WTC11 (cell line): ENCODE data around the gene ATF7. TPM values are rescaled to one million over a fixed set of nuclear protein-coding genes. Genes with fewer than 3 reads are reported as not detected.

Experiments used
- ATAC-seq: fragments of 200-7000 bp; cut with Tn5 transposase; 2 replicates; pipeline ENCODE4 v1.10.0; 2021; ENCODE audit warnings: mild to moderate bottlenecking, moderate library complexity
- CTCF ChIA-PET: fragments of 300-600 bp; sonication (Branson Sonifier 250); formaldehyde crosslinking; loops from one replicate; lab custom pipeline; 2021; ENCODE audit warnings: antibody characterized with exemption; lab: Charles Lee
- POLR2A ChIA-PET: fragments of 350-600 bp; sonication (Branson Sonifier 250); formaldehyde crosslinking; loops from one replicate; lab custom pipeline; 2021; ENCODE audit warnings: antibody characterized with exemption; lab: Charles Lee
- DNase-seq: peaks from one replicate; pipeline ENCODE4 v3.0.0; 2021; ENCODE audit warnings: low spot score
- H3K27ac Mint-ChIP-seq: 2 replicates; pipeline ENCODE4 v1.8.0; 2021; ENCODE audit warnings: mixed read lengths
- H3K27me3 Mint-ChIP-seq: 2 replicates; pipeline ENCODE4 v1.8.0; 2021; ENCODE audit warnings: low read depth, mild to moderate bottlenecking, moderate library complexity, mixed read lengths
- H3K36me3 Mint-ChIP-seq: 2 replicates; pipeline ENCODE4 v1.8.0; 2021; ENCODE audit warnings: mixed read lengths
- H3K4me1 Mint-ChIP-seq: 2 replicates; pipeline ENCODE4 v1.8.0; 2022; ENCODE audit warnings: mixed read lengths
- H3K4me3 Mint-ChIP-seq: 2 replicates; pipeline ENCODE4 v1.8.0; 2021; ENCODE audit warnings: mild to moderate bottlenecking, moderate library complexity, mixed read lengths
- H3K9me3 Mint-ChIP-seq: 2 replicates; pipeline ENCODE4 v1.8.0; 2021; ENCODE audit warnings: mixed read lengths
- ATF6 ChIP-seq: sonication (generic); formaldehyde crosslinking; IDR thresholded peaks from 2 replicates; pipeline ENCODE4 v1.8.1; 2023; ENCODE audit warnings: mild to moderate bottlenecking, missing genetic modification reagents
- CBFB ChIP-seq: sonication (generic); formaldehyde crosslinking; IDR thresholded peaks from 2 replicates; pipeline ENCODE4 v1.8.1; 2022; ENCODE audit warnings: mild to moderate bottlenecking, low read depth, missing genetic modification reagents
- CREM ChIP-seq: sonication (generic); formaldehyde crosslinking; IDR thresholded peaks from 2 replicates; pipeline ENCODE4 v1.8.1; 2022; ENCODE audit warnings: mild to moderate bottlenecking, missing genetic modification reagents, moderate library complexity
- ESRRA ChIP-seq: sonication (generic); formaldehyde crosslinking; IDR thresholded peaks from 2 replicates; pipeline ENCODE4 v1.8.1; 2022; ENCODE audit warnings: mild to moderate bottlenecking, missing genetic modification reagents, borderline replicate concordance
- GABPB1 ChIP-seq: sonication (generic); formaldehyde crosslinking; IDR thresholded peaks from 2 replicates; pipeline ENCODE4 v1.8.1; 2023; ENCODE audit warnings: mild to moderate bottlenecking, missing genetic modification reagents
- GTF2I ChIP-seq: fragments of 250-450 bp; sonication (Bioruptor Pico); conservative IDR thresholded peaks from 2 replicates; pipeline ENCODE4 v1.4.0; 2021; ENCODE audit warnings: mild to moderate bottlenecking
- IRF2 ChIP-seq: sonication (generic); formaldehyde crosslinking; IDR thresholded peaks from 2 replicates; pipeline ENCODE4 v1.8.0; 2022; ENCODE audit warnings: low read depth, missing genetic modification reagents, borderline replicate concordance
- JUN ChIP-seq: sonication (generic); formaldehyde crosslinking; IDR thresholded peaks from 2 replicates; pipeline ENCODE4 v1.8.0; 2023; ENCODE audit warnings: mild to moderate bottlenecking, missing genetic modification reagents
- MYBL2 ChIP-seq: sonication (generic); formaldehyde crosslinking; IDR thresholded peaks from 2 replicates; pipeline ENCODE4 v1.8.1; 2023; ENCODE audit warnings: mild to moderate bottlenecking, moderate library complexity, missing genetic modification reagents
- SMAD3 ChIP-seq: sonication (generic); formaldehyde crosslinking; IDR thresholded peaks from 2 replicates; pipeline ENCODE4 v1.8.0; 2022; ENCODE audit warnings: missing genetic modification reagents, mild to moderate bottlenecking, borderline replicate concordance
- ZBTB21 ChIP-seq: sonication (generic); formaldehyde crosslinking; IDR thresholded peaks from 2 replicates; pipeline ENCODE4 v1.8.1; 2023; ENCODE audit warnings: mild to moderate bottlenecking, missing genetic modification reagents, borderline replicate concordance
- ZBTB43 ChIP-seq: sonication (generic); formaldehyde crosslinking; IDR thresholded peaks from 2 replicates; pipeline ENCODE4 v1.8.1; 2023; ENCODE audit warnings: mild to moderate bottlenecking, missing genetic modification reagents
- ZNF138 ChIP-seq: sonication (generic); formaldehyde crosslinking; conservative IDR thresholded peaks from 2 replicates; pipeline ENCODE4 v1.8.1; 2022; ENCODE audit warnings: mild to moderate bottlenecking, moderate library complexity, missing genetic modification reagents
- ZNF219 ChIP-seq: sonication (generic); formaldehyde crosslinking; IDR thresholded peaks from 2 replicates; pipeline ENCODE4 v1.8.0; 2023; ENCODE audit warnings: missing genetic modification reagents, mild to moderate bottlenecking, borderline replicate concordance
- ZNF396 ChIP-seq: fragments of 250-450 bp; sonication (Bioruptor Pico); IDR thresholded peaks from 2 replicates; pipeline ENCODE4 v1.8.0; 2021; ENCODE audit warnings: mild to moderate bottlenecking, moderate library complexity, borderline replicate concordance
- ZNF416 ChIP-seq: fragments of 250-450 bp; sonication (Bioruptor Pico); IDR thresholded peaks from 2 replicates; pipeline ENCODE4 v1.9.0; 2021; ENCODE audit warnings: mild to moderate bottlenecking, inconsistent platforms
- total RNA-seq: library from RNA; stranded (reverse); gene quantifications from 3 replicates; pipeline ENCODE4 v1.2.3, GENCODE V29; 2021
- TF ChIP-seq, protein P1 (sequence below): fragments of 250-450 bp; sonication (Bioruptor Pico); conservative IDR thresholded peaks from 2 replicates; pipeline ENCODE4 v1.9.0; 2021; ENCODE audit warnings: mild to moderate bottlenecking
- TF ChIP-seq, protein P2 (sequence below): sonication (generic); formaldehyde crosslinking; IDR thresholded peaks from 2 replicates; pipeline ENCODE4 v1.8.1; 2023; ENCODE audit warnings: mild to moderate bottlenecking, moderate library complexity, missing genetic modification reagents

The ATF7 gene
- total RNA-seq, 1 experiment from 2014 or later, result 16.3 TPM

DNA sequence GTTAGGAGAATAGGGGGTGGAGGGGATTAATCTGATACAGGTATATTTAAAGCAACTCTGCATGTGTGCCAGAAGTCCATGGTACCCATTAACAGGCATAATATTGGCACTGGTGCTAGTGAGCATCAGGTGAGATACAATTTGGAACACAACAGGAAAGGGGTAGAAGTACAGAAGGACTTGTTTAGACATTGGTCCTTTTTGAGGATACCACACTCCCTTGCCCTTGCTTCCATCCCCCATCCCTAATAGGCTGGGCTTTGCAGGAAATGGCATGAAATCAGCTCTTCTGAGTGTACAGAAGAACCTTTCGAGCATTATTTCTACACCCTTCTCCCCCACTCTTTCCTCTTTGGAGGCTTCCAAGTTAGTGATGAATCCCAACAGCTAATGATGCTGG lies 157.9 kb downstream of the ATF7 start:
- H3K27ac Mint-ChIP-seq, result no peak overlapping the region; the same call in 1 of the 2 replicates
- DNase-seq (no peak), ATAC-seq (no peak)
- H3K9me3 Mint-ChIP-seq, result no peaks in the 10 kb centered on the region
- POLR2A ChIA-PET, result interaction anchor here (0.7 kb wide), 1 partner anchor 23 kb away, joined by 3 read pairs; no protein-coding TSS in a partner anchor
- H3K36me3 Mint-ChIP-seq, result peaks cover 92% of the 10 kb centered on the region
- no peak overlapping the region for H3K4me3 Mint-ChIP-seq
- H3K4me1 Mint-ChIP-seq, result peaks cover 13% of the 10 kb centered on the region
- TF ChIP-seq ZNF416 (CRISPR knock-in tag) (no peak), SMAD3 (CRISPR knock-in tag) (no peak), ZBTB43 (CRISPR knock-in tag) (no peak), CREM (CRISPR knock-in tag) (no peak), GTF2I (CRISPR knock-in tag) (no peak), MYBL2 (CRISPR knock-in tag) (no peak), CBFB (CRISPR knock-in tag) (no peak), ATF6 (no peak), ZBTB21 (no peak), ZNF219 (no peak)
- TF ChIP-seq, protein P1, sequence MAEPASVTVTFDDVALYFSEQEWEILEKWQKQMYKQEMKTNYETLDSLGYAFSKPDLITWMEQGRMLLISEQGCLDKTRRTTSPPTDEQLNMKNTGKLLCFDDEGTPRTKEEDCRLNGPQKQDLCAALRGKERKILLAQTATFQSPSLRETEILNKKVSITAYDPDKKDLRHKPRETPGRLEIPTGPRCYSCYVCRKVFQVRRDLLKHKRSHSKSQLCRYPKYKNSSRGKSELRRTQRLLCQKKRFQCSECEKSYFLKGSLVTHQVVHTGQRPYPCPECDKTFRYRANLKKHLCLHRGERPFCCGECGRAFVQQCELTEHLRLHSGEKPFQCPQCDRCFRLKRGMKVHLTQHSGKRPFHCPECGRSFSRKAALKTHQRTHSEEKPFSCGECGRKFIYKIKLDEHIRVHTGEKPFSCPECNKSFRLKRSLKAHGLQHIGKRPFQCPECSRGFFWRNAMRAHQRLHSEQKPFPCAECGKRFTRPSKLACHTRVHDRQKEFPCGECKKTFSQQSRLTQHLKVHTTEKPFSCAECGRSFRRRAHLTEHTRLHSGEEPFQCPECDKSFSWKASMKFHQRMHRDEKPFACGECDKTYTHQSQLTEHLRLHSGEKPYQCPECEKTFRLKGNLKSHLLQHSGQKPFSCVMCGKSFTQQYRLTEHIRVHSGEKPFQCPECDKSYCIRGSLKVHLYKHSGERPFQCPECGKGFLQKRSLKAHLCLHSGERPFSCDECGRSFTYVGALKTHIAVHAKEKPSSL (CRISPR knock-in tag), result no peak
- CTCF ChIA-PET, result interaction anchor here (0.7 to 1.7 kb wide), 2 partner anchors 8 to 583 kb away, joined by 3 to 5 read pairs; no protein-coding TSS in a partner anchor
- no peaks in the 10 kb centered on the region for H3K27me3 Mint-ChIP-seq

DNA sequence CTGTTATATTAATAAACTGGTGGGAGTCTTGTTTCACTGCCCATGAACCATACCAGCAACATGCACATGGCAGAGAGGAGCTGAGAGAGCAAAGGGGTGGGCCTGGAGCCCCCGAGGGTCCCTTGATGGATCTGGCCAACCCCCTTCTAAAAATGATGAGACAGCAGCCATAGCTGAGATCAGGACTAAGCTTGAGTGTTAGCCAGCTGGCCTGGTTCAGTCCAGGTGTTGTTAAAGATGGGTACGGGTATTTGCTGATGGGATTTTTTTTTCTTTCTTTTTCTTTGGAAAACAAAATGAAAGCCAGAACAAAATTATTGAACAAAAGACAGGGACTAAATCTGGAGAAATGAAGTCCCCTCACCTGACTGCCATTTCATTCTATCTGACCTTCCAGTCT lies 158.3 kb downstream of the ATF7 start:
- H3K27me3 Mint-ChIP-seq, result no peaks in the 10 kb centered on the region
- POLR2A ChIA-PET, result no interaction called here
- no peak for TF ChIP-seq JUN (CRISPR knock-in tag)
- peaks cover 94% of the 10 kb centered on the region for H3K36me3 Mint-ChIP-seq
- DNase-seq, result no peak
- H3K27ac Mint-ChIP-seq, result peak overlapping the region; percentile 50; the same call in 1 of the 2 replicates
- no peak for ATAC-seq
- no peak overlapping the region for H3K4me3 Mint-ChIP-seq
- H3K9me3 Mint-ChIP-seq, result no peaks in the 10 kb centered on the region
- CTCF ChIA-PET, result interaction anchor here (0.7 to 1.7 kb wide), 2 partner anchors 9 to 583 kb away, joined by 3 to 5 read pairs; no protein-coding TSS in a partner anchor
- peaks cover 17% of the 10 kb centered on the region for H3K4me1 Mint-ChIP-seq

DNA sequence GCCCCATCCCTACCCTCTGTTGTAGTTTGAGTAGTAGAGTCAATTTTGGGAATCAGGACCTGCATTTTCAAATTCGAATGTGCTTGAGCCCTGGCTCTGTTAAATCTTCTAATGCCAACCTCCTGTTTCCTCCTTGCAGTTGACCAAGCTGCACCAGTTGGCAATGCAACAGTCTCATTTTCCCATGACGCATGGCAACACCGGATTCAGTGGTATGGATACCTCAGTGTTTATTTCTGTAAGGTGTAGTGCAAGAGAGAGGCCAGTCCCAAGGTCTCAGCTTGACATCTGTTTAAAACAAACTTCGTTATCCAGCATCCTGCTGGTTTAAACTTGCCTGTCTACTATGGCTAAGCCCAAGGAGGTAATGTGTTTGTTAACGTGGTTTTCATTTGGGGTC lies 159.1 kb downstream of the ATF7 start:
- H3K4me3 Mint-ChIP-seq, result no peak overlapping the region
- CTCF ChIA-PET, result no interaction called here

DNA sequence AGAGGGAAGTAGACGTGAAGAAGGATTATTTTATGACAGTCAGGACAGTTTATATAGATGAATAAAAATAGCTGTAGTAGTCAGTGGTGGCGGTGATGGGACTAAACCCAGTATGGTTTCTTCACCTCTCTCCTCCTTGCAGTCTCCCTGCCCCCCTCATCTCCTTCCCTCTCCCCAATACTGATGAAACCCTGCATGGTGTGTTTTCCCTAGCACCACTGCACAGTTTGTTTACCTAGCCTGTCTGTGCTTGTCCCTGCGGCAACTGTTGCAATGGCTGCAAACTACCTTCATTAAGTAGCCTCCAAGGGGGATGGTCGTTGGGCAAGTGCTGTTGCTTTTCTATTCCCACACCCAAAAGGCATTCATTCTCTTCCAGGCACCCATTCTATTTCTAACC lies 159.5 kb downstream of the ATF7 start:
- Mint-ChIP-seq H3K27ac (peak overlapping the region; percentile 66; the same call in 1 of the 2 replicates), H3K4me1 (peaks cover 22% of the 10 kb centered on the region), H3K4me3 (no peak overlapping the region), H3K27me3 (no peaks in the 10 kb centered on the region), H3K9me3 (no peaks in the 10 kb centered on the region), H3K36me3 (peaks cover 94% of the 10 kb centered on the region)
- DNase-seq (no peak), ATAC-seq (no peak)
- CTCF ChIA-PET, result no interaction called here
- POLR2A ChIA-PET, result interaction anchor here (1.3 kb wide), 1 partner anchor 12 kb away, joined by 5 read pairs; no protein-coding TSS in a partner anchor
- no peak for TF ChIP-seq GABPB1 (CRISPR knock-in tag)
- TF ChIP-seq, protein P2, sequence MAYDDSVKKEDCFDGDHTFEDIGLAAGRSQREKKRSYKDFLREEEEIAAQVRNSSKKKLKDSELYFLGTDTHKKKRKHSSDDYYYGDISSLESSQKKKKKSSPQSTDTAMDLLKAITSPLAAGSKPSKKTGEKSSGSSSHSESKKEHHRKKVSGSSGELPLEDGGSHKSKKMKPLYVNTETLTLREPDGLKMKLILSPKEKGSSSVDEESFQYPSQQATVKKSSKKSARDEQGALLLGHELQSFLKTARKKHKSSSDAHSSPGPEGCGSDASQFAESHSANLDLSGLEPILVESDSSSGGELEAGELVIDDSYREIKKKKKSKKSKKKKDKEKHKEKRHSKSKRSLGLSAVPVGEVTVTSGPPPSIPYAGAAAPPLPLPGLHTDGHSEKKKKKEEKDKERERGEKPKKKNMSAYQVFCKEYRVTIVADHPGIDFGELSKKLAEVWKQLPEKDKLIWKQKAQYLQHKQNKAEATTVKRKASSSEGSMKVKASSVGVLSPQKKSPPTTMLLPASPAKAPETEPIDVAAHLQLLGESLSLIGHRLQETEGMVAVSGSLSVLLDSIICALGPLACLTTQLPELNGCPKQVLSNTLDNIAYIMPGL (CRISPR knock-in tag), result no peak
- no peak for TF ChIP-seq IRF2 (CRISPR knock-in tag)
- no peak for TF ChIP-seq ZNF396 (CRISPR knock-in tag)
- no peak for TF ChIP-seq ZBTB43 (CRISPR knock-in tag)

More for the DNA sequence above, 159.1 kb downstream of the ATF7 start:
- no peaks in the 10 kb centered on the region for H3K27me3 Mint-ChIP-seq
- peaks cover 94% of the 10 kb centered on the region for H3K36me3 Mint-ChIP-seq
- TF ChIP-seq ZNF138 (CRISPR knock-in tag), result no peak
- TF ChIP-seq ESRRA, result no peak
- TF ChIP-seq ZBTB21, result no peak
- no peak for TF ChIP-seq ZNF219
- no peaks in the 10 kb centered on the region for H3K9me3 Mint-ChIP-seq
- DNase-seq (no peak), ATAC-seq (no peak)
- peaks cover 22% of the 10 kb centered on the region for H3K4me1 Mint-ChIP-seq
- peak overlapping the region; percentile 66; the same call in 1 of the 2 replicates for H3K27ac Mint-ChIP-seq
- POLR2A ChIA-PET, result no interaction called here
